Peyer's patch (tissue), 4 donors: ENCODE results near the gene AMY1B.
"Not testable (repeated sequence)": the region's sequence is repeated elsewhere in the genome, so short reads cannot be mapped to it uniquely, and the experiment has no call there.

Experiments
- POLR2A ChIP-seq, 2 donors: fragments of 450-650 bp; IDR thresholded peaks; one replicate each; pipeline ENCODE4 v1.5.1; 2017; ENCODE audit warnings: antibody characterized with exemption in 2 of 2, mild to moderate bottlenecking in 2 of 2, moderate library complexity in 2 of 2
- TF ChIP-seq, protein P1 (sequence below), 6 experiments: fragments of 450-650 bp in 4 of 6; fragments of 200-600 bp in 2 of 6; sonication (generic) in 1 of 6; IDR thresholded peaks; one replicate each; pipeline ENCODE4 v1.5.1; 2017 to 2019; ENCODE audit warnings: antibody characterized with exemption in 6 of 6, mild to moderate bottlenecking in 3 of 6, moderate library complexity in 1 of 6

DNA sequence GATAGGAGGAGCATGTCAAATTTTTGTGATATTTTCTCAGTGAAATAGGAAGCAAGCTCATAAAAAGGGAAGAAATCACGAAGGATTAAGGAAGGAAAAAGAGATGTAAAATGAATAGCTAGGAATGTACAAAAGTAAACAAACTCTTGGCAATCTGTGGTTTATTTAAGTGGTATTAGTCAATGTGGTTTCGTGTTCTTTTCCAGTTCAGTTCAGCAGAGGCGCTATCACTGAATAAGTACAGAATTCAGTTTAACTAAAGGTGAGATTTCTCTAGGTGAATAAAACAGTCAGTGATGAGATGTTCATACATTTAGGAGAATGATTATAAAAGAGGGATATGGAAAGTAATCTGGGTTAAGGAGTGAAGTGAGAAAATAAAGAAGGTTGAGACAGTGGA, 52.1 kb downstream of the AMY1B start:
- TF ChIP-seq, protein P1, sequence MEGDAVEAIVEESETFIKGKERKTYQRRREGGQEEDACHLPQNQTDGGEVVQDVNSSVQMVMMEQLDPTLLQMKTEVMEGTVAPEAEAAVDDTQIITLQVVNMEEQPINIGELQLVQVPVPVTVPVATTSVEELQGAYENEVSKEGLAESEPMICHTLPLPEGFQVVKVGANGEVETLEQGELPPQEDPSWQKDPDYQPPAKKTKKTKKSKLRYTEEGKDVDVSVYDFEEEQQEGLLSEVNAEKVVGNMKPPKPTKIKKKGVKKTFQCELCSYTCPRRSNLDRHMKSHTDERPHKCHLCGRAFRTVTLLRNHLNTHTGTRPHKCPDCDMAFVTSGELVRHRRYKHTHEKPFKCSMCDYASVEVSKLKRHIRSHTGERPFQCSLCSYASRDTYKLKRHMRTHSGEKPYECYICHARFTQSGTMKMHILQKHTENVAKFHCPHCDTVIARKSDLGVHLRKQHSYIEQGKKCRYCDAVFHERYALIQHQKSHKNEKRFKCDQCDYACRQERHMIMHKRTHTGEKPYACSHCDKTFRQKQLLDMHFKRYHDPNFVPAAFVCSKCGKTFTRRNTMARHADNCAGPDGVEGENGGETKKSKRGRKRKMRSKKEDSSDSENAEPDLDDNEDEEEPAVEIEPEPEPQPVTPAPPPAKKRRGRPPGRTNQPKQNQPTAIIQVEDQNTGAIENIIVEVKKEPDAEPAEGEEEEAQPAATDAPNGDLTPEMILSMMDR (IDR thresholded peaks at IDR 0.05), result not testable (repeated sequence)
- TF ChIP-seq POLR2A (IDR thresholded peaks at IDR 0.05), result not testable (repeated sequence)
